Measurements from ENCODE around the gene AMBP.

The AMBP gene

GRCh38 chr9:114080773-114081440 is 2.8 kb upstream of the AMBP start:
- no peak overlapping the region for H3K4me3 ChIP-seq (replicated peaks in 1 of 2; ENCODE audit: low read depth in 2 of 2, low read length in 2 of 2)
- DNase-seq (ENCODE audit: low read depth in 2 of 2): no peak
- no peak for TF ChIP-seq CTCF (IDR thresholded peaks at IDR 0.05; ENCODE audit: low read depth, low read length)

- no peak overlapping the region for H3K4me3 ChIP-seq (replicated peaks in 1 of 2; ENCODE audit: low read depth in 2 of 2, low read length in 2 of 2)
- no peak for TF ChIP-seq CTCF (IDR thresholded peaks at IDR 0.05; ENCODE audit: low read depth, low read length)
- no peak for DNase-seq (ENCODE audit: low read depth in 2 of 2)
These were observed 2.2 kb upstream of the AMBP start for GRCh38 chr9:114080195-114080772.

- no peak for DNase-seq (ENCODE audit: low read depth in 2 of 2)
- TF ChIP-seq CTCF (IDR thresholded peaks at IDR 0.05; ENCODE audit: low read depth, low read length): no peak
- no peak overlapping the region for H3K4me3 ChIP-seq (replicated peaks in 1 of 2; ENCODE audit: low read depth in 2 of 2, low read length in 2 of 2)
These were observed 669 bp upstream of the AMBP start for GRCh38 chr9:114078781-114079156.

- TF ChIP-seq CTCF (IDR thresholded peaks at IDR 0.05; ENCODE audit: low read depth, low read length): no peak
- no peak for DNase-seq (ENCODE audit: low read depth in 2 of 2)
- H3K4me3 ChIP-seq (replicated peaks in 1 of 2; ENCODE audit: low read depth in 2 of 2, low read length in 2 of 2): no peak overlapping the region
These were observed 800 bp downstream of the AMBP start for GRCh38 chr9:114077162-114077837.

- H3K4me3 ChIP-seq (replicated peaks in 1 of 2; ENCODE audit: low read depth in 2 of 2, low read length in 2 of 2): no peak overlapping the region
- TF ChIP-seq CTCF (IDR thresholded peaks at IDR 0.05; ENCODE audit: low read depth, low read length): no peak
- DNase-seq (ENCODE audit: low read depth in 2 of 2): no peak
These were observed 1.6 kb downstream of the AMBP start for GRCh38 chr9:114076237-114077161.

- H3K4me3 ChIP-seq (replicated peaks in 1 of 2; ENCODE audit: low read depth in 2 of 2, low read length in 2 of 2): no peak overlapping the region
- DNase-seq (ENCODE audit: low read depth in 2 of 2): no peak
- no peak for TF ChIP-seq CTCF (IDR thresholded peaks at IDR 0.05; ENCODE audit: low read depth, low read length)
These were observed 2.5 kb downstream of the AMBP start for GRCh38 chr9:114075602-114076001.

Data from cardiac fibroblast (primary cell).